Endodermal cell (in vitro differentiated cells): ENCODE results near the gene METTL16. TPM values are rescaled to one million over a fixed set of nuclear protein-coding genes. Genes with fewer than 3 reads are reported as not detected.

Experiments
- DNase-seq: peaks from one replicate; pipeline ENCODE4 v3.0.0-alpha.2; 2017
- H3K27ac ChIP-seq: 2 replicates; pipeline ENCODE4 v1.5.1; 2013; ENCODE audit warnings: mild to moderate bottlenecking, low read depth, low read length, moderate library complexity
- H3K27me3 ChIP-seq: 2 replicates; pipeline ENCODE4 v1.6.1; 2013; ENCODE audit warnings: mild to moderate bottlenecking, low read length, moderate library complexity; ENCODE audit not compliant: insufficient read depth, control insufficient read depth, poor library complexity, severe bottlenecking
- H3K36me3 ChIP-seq: 2 replicates; pipeline ENCODE4 v1.7.0; 2013; ENCODE audit warnings: mild to moderate bottlenecking, low read length, moderate library complexity; ENCODE audit not compliant: control insufficient read depth, insufficient read depth
- H3K4me1 ChIP-seq: one replicate; pipeline ENCODE4 v1.7.0; 2013; ENCODE audit warnings: low read length; ENCODE audit not compliant: control insufficient read depth, insufficient read depth
- H3K4me3 ChIP-seq: 2 replicates; pipeline ENCODE4 v1.5.1; 2013; ENCODE audit warnings: mild to moderate bottlenecking, low read length, moderate library complexity
- H3K9ac ChIP-seq: 2 replicates; pipeline ENCODE4 v1.6.1; 2013; ENCODE audit warnings: mild to moderate bottlenecking, low read length, moderate library complexity; ENCODE audit not compliant: poor library complexity, severe bottlenecking; ENCODE audit errors: extremely low read depth
- H3K9me3 ChIP-seq: 2 replicates; pipeline ENCODE4 v1.6.1; 2013; ENCODE audit warnings: mild to moderate bottlenecking, low read length, moderate library complexity; ENCODE audit not compliant: control insufficient read depth
- H3K27ac Mint-ChIP-seq: 2 replicates; pipeline ENCODE4 v1.8.0; 2020; ENCODE audit warnings: mixed read lengths
- H3K27me3 Mint-ChIP-seq: 2 replicates; pipeline ENCODE4 v1.8.0; 2021; ENCODE audit warnings: mild to moderate bottlenecking, mixed read lengths; ENCODE audit not compliant: insufficient read depth
- H3K36me3 Mint-ChIP-seq: 2 replicates; pipeline ENCODE4 v1.8.0; 2020; ENCODE audit warnings: low read depth, mixed read lengths
- H3K4me1 Mint-ChIP-seq: 2 replicates; pipeline ENCODE4 v1.8.0; 2020; ENCODE audit warnings: mixed read lengths
- H3K4me3 Mint-ChIP-seq: 2 replicates; pipeline ENCODE4 v1.8.0; 2020; ENCODE audit warnings: mild to moderate bottlenecking, moderate library complexity, mixed read lengths
- H3K9me3 Mint-ChIP-seq: 2 replicates; pipeline ENCODE4 v1.8.0; 2020; ENCODE audit warnings: mild to moderate bottlenecking, mixed read lengths
- CTCF ChIP-seq: fragments of 200-600 bp; sonication (generic); conservative IDR thresholded peaks from 2 replicates; pipeline ENCODE4 v1.5.0; 2021; ENCODE audit warnings: antibody characterized with exemption, mild to moderate bottlenecking
- WGBS, 2 experiments: methylation state at CpG; one replicate each; pipeline versions ENCODE4 v1.1.5 to v1.1.7; 2013; ENCODE audit warnings: missing lambda C conversion rate in 2 of 2, mixed read lengths in 1 of 2; ENCODE audit not compliant: insufficient coverage in 1 of 2, insufficient read length in 1 of 2; 5-methylcytosine and 5-hydroxymethylcytosine counted together
- total RNA-seq, 2 donors: library from RNA; stranded (reverse); fragmentation: NEBNext Ultra II Directional in 1 of 2; extraction: Animal tissue kit (Norgen Biotek cat#: 25700) in 1 of 2; gene quantifications; 2 replicates in 1 of 2; 3 replicates in 1 of 2; pipeline ENCODE4 v1.2.1, GENCODE V29; 2021

The METTL16 gene
- total RNA-seq, 2 donors from 2014 or later, result 51.5 to 59.6 TPM

- Mint-ChIP-seq H3K9me3 (no peaks in the 10 kb centered on the region), H3K36me3 (peaks cover 16% of the 10 kb centered on the region), H3K4me3 (no peak overlapping the region), H3K27ac (no peak overlapping the region), H3K27me3 (no peaks in the 10 kb centered on the region), H3K4me1 (peaks cover 11% of the 10 kb centered on the region)
- Histone ChIP-seq H3K27ac (no peak overlapping the region), H3K4me1 (peaks cover 7% of the 10 kb centered on the region), H3K9me3 (no peaks in the 10 kb centered on the region), H3K36me3 (peaks cover 4% of the 10 kb centered on the region), H3K4me3 (no peak overlapping the region), H3K27me3 (no peaks in the 10 kb centered on the region), H3K9ac (no peak overlapping the region)
- 95 to 96% methylated on average over 9 to 12 of the region's 12 CpGs for WGBS, 2 experiments
- no peak for TF ChIP-seq CTCF
- no peak for DNase-seq
These were observed 121.4 kb downstream of the METTL16 start for GRCh38 chr17:2390199-2390836.

DNA sequence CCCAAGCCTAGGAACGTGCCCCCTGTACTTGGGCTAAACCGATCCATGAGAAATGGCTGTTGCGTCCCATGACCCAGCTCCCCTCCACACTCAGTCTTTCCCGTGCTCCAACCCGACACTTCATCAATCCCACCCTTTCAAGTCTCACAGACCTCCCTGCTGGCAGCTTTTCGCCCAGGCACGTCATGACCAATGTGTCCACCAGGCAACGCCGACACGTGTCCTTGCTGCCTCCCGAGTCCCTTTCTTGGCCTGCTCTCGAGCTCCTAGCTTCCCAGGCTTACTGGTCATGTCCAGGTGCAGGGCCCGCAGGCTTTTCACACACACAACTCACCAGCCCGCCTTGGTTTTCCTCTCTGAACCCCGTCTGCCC, 123.0 kb downstream of the METTL16 start:
- Mint-ChIP-seq H3K36me3 (peaks cover 16% of the 10 kb centered on the region), H3K9me3 (no peaks in the 10 kb centered on the region), H3K27ac (peak overlapping the region; percentile 81), H3K27me3 (no peaks in the 10 kb centered on the region), H3K4me1 (peaks cover 15% of the 10 kb centered on the region), H3K4me3 (no peak overlapping the region)
- Histone ChIP-seq H3K27ac (peak overlapping the region; percentile 55), H3K36me3 (peaks cover 4% of the 10 kb centered on the region), H3K9ac (no peak overlapping the region), H3K4me1 (peaks cover 7% of the 10 kb centered on the region), H3K9me3 (no peaks in the 10 kb centered on the region), H3K4me3 (no peak overlapping the region), H3K27me3 (no peaks in the 10 kb centered on the region)
- DNase-seq, result peak; percentile 87
- TF ChIP-seq CTCF, result peak; percentile 45
- 91 to 93% methylated on average over 14 to 15 of the region's 15 CpGs for WGBS, 2 experiments

DNA sequence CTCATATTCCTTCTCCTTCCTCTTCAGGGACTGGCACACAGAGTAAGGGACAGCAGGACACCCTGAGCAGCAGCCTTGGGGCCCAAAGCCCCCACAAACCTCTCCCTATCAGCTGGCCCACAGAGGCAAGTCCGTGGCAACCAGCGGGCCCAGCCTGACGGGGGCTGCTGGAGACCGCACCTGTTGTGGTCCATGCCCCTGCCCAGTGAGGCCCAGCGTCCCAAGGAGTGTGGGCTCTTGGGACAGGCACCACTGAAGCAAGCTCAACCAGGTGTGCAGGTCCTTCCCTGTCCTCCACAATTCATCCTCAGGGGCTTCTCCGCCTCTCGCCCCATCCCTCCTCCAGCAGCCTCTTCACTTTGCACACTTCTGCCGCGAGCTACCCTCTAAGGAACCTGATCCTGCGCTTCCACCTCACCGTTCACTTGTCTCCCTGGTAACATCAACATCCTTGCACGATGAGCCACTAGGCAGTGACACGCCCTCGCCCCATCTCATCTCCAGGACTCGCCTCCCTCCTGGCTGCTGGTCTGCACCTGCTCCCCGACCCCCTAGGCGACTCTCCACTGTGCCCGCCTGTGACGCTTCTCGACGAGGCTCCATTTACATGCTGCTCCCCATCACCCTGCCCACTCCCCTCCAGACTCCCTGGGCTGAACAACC, 123.5 kb downstream of the METTL16 start:
- 93 to 97% methylated on average over 15 to 21 of the region's 21 CpGs for WGBS, 2 experiments
- Histone ChIP-seq H3K9ac (no peak overlapping the region), H3K4me1 (peaks cover 9% of the 10 kb centered on the region), H3K27ac (peak overlapping the region; percentile 55), H3K27me3 (no peaks in the 10 kb centered on the region), H3K4me3 (no peak overlapping the region), H3K9me3 (no peaks in the 10 kb centered on the region), H3K36me3 (peaks cover 4% of the 10 kb centered on the region)
- Mint-ChIP-seq H3K9me3 (no peaks in the 10 kb centered on the region), H3K4me3 (no peak overlapping the region), H3K4me1 (peaks cover 20% of the 10 kb centered on the region), H3K36me3 (peaks cover 16% of the 10 kb centered on the region), H3K27me3 (no peaks in the 10 kb centered on the region), H3K27ac (peak overlapping the region; percentile 81)
- TF ChIP-seq CTCF, result no peak
- no peak for DNase-seq
